GM12878 (cell line): ENCODE data around the gene BPIFB4. TPM values are rescaled to one million over a fixed set of nuclear protein-coding genes. Genes with fewer than 3 reads are reported as not detected.

Source experiments
- ATAC-seq: fragments of 200-7000 bp; cut with Tn5 transposase; 3 replicates; pipeline ENCODE4 v1.9.1; 2020; ENCODE audit warnings: mild to moderate bottlenecking, moderate library complexity
- BruUV-seq: library from RNA; stranded (reverse); fragments of 400-500 nt; replicated peaks from 2 replicates; lab custom pipeline; 2021; lab: Mats Ljungman, UMichigan
- CTCF ChIA-PET: fragments of 300-600 bp; sonication (Branson Sonifier 250); formaldehyde crosslinking; extraction: SDS; loops from one replicate; lab custom pipeline; 2021; ENCODE audit warnings: inconsistent platforms; lab: Yijun Ruan, JAX
- POLR2A ChIA-PET: fragments of 350-600 bp; formaldehyde crosslinking; extraction: SDS; loops from one replicate; lab custom pipeline; 2021; ENCODE audit warnings: inconsistent platforms; lab: Charles Lee
- RAD21 ChIA-PET: fragments of 300-600 bp; sonication (Branson Sonifier 250); formaldehyde crosslinking; loops from one replicate; lab custom pipeline; 2023; ENCODE audit warnings: antibody characterized with exemption; ENCODE audit not compliant: unreplicated experiment; lab: Charles Lee
- SMC1A ChIA-PET: fragments of 300-600 bp; sonication (Branson Sonifier 250); formaldehyde crosslinking; loops from one replicate; lab custom pipeline; 2023; ENCODE audit not compliant: unreplicated experiment, uncharacterized antibody; lab: Charles Lee
- DNase-seq: peaks from one replicate; pipeline ENCODE4 v3.0.0-alpha.2; 2011; ENCODE audit warnings: low read depth, low spot score
- FAIRE-seq: peaks from 3 replicates; lab custom pipeline; 2011; peaks lifted over from hg19 to GRCh38; lab: Jason Lieb, UNC
- H2AFZ ChIP-seq: 2 replicates; pipeline ENCODE4 v1.6.0; 2011; ENCODE audit warnings: low read depth, low read length, control low read depth; ENCODE audit not compliant: control insufficient read depth
- H3K27ac ChIP-seq: 2 replicates; pipeline ENCODE4 v1.5.1; 2011; ENCODE audit warnings: control low read depth; ENCODE audit not compliant: control insufficient read depth, insufficient read depth
- H3K27me3 ChIP-seq, 2 experiments: replicated peaks in 1 of 2; 2 replicates each; pipeline versions ENCODE4 v1.6.0 to v1.6.1; 2011; ENCODE audit warnings: low read length in 1 of 2; ENCODE audit not compliant: control insufficient read depth in 2 of 2, insufficient read depth in 2 of 2
- H3K36me3 ChIP-seq, 2 experiments: 2 replicates each; pipeline ENCODE4 v1.5.1; 2011; ENCODE audit warnings: low read length in 1 of 2; ENCODE audit not compliant: control insufficient read depth in 2 of 2, insufficient read depth in 2 of 2
- H3K4me1 ChIP-seq: 2 replicates; pipeline ENCODE4 v1.6.1; 2011; ENCODE audit warnings: mild to moderate bottlenecking, low read length, moderate library complexity, mixed read lengths; ENCODE audit not compliant: control insufficient read depth, insufficient read depth
- H3K4me2 ChIP-seq: 2 replicates; pipeline ENCODE4 v1.6.0; 2011; ENCODE audit warnings: control low read depth; ENCODE audit not compliant: control insufficient read depth, insufficient read depth
- H3K4me3 ChIP-seq: fragments of 200-600 bp; sonication (generic); 2 replicates; pipeline ENCODE4 v1.5.1; 2016
- H3K79me2 ChIP-seq: 2 replicates; pipeline ENCODE4 v1.6.0; 2011; ENCODE audit warnings: low read length; ENCODE audit not compliant: control insufficient read depth, insufficient read depth
- H3K9ac ChIP-seq: 2 replicates; pipeline ENCODE4 v1.8.0; 2011; ENCODE audit warnings: low read length, control low read depth, mixed read lengths; ENCODE audit not compliant: control insufficient read depth, insufficient read depth
- H3K9me3 ChIP-seq: replicated peaks from 3 replicates; pipeline ENCODE4 v1.5.1; 2011; ENCODE audit warnings: mild to moderate bottlenecking, low read length; ENCODE audit not compliant: control insufficient read depth, insufficient read depth
- H4K20me1 ChIP-seq: 2 replicates; pipeline ENCODE4 v1.6.0; 2011; ENCODE audit not compliant: control insufficient read depth, insufficient read depth
- ETV6 ChIP-seq, 2 experiments: fragments of 450-650 bp in 1 of 2; IDR thresholded peaks in 1 of 2; conservative IDR thresholded peaks in 1 of 2; 2 replicates each; pipeline ENCODE4 v1.6.1; 2014; ENCODE audit warnings: antibody characterized with exemption in 1 of 2, borderline replicate concordance in 1 of 2, low read depth in 1 of 2, mild to moderate bottlenecking in 1 of 2, moderate library complexity in 1 of 2
- WGBS: methylation state at CpG from one replicate; pipeline ENCODE4 v1.1.6; 2016; ENCODE audit warnings: low lambda C conversion rate; ENCODE audit not compliant: insufficient replicate concordance, insufficient coverage; ENCODE audit errors: missing lambda C conversion rate; 5-methylcytosine and 5-hydroxymethylcytosine counted together
- in situ Hi-C: fragments of 300-500 bp; cut with MboI; formaldehyde crosslinking; loops from 9 replicates; pipeline ENCODE4 v1.14.3; 2018; ENCODE audit warnings: mixed read lengths
- intact Hi-C: fragments of 100-400 bp; cut with micrococcal nuclease; formaldehyde crosslinking; loops from one replicate; pipeline ENCODE4 v1.14.2; 2022; ENCODE audit not compliant: unreplicated experiment
- polyA plus RNA-seq, 11 experiments: library from polyadenylated mRNA; depleted of rRNA in 4 of 11; unstranded in 6 of 11; stranded (reverse) in 5 of 11; fragments of >200 nt; fragmentation: Nextera tagmentation in 4 of 11; fragmentation: Illumina TruSeq in 1 of 11; extraction: Ambion mirVana in 4 of 11; extraction: Trizol in 1 of 11; gene quantifications; 1 replicate in 1 of 11; 2 replicates in 10 of 11; pipeline versions ENCODE4 v1.2.1 to v1.2.3, GENCODE V29; 2011 to 2016; ENCODE audit warnings: inconsistent platforms in 2 of 11, missing spikeins in 2 of 11, low read depth in 1 of 11
- total RNA-seq, 4 experiments: library from RNA; depleted of rRNA in 3 of 4; stranded (reverse); fragments of >200 nt in 3 of 4; fragmentation: Illumina TruSeq in 1 of 4; extraction: Trizol in 1 of 4; gene quantifications; 2 replicates each; pipeline versions ENCODE4 v1.2.1 to v1.2.3, GENCODE V29; 2013 to 2021
- TF ChIP-seq, protein P1 (sequence below): fragments of 450-650 bp; IDR thresholded peaks from 2 replicates; pipeline ENCODE4 v1.6.1; 2018; ENCODE audit warnings: mild to moderate bottlenecking, low read depth, moderate library complexity; ENCODE audit not compliant: partially characterized antibody
- TF ChIP-seq, protein P2 (sequence below): fragments of 450-650 bp; IDR thresholded peaks from 2 replicates; pipeline ENCODE4 v1.6.1; 2016; ENCODE audit warnings: mild to moderate bottlenecking

Gene BPIFB4
- total and polyA plus RNA-seq, 10 of the 15 experiments (the other 5 are each of a cell fraction or from before 2014, with no cell fraction given), result 0.12 TPM; not detected in 9

DNA sequence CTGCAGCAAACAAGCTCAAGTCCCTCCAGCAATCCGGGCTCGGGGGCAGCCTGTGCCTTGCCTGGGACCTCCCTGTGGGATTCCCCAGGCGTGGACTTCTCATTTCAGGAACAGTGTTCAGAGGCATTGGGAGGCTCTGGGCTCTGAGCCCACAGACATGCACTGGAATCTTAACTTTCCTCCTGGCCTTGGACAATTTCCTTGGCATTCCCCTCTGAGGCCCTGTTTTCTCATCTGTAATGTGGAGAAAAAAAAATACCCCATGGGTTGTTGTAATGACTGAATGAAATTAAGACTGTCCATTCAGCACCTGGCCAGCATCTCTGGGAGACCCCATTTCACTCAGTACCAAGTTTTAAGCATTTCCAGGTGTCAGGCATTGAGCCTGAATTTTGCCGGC, 17.6 kb downstream of the BPIFB4 start:
- ChIA-PET CTCF (interaction anchor here (0.9 to 2.1 kb wide), 9 partner anchors 10 to 307 kb away, joined by 3 to 13 read pairs (median 5); no protein-coding TSS in a partner anchor), SMC1A (interaction anchor here (1.2 kb wide), 2 partner anchors 9 to 307 kb away, joined by 3 read pairs; no protein-coding TSS in a partner anchor), POLR2A (no interaction called here)
- Histone ChIP-seq H3K9me3 (no peaks in the 10 kb centered on the region), H3K27me3 (no peaks in the 10 kb centered on the region), H4K20me1 (no peaks in the 10 kb centered on the region), H3K4me3 (no peak overlapping the region), H2AFZ (no peak overlapping the region), H3K4me2 (no peak overlapping the region), H3K4me1 (no peaks in the 10 kb centered on the region), H3K36me3 (no peaks in the 10 kb centered on the region)
- no peak for FAIRE-seq
- in situ Hi-C loops, result loop anchor here (5.0 kb wide), 1 partner anchor 195 kb away; no protein-coding TSS in a partner anchor
- intact Hi-C loops, result loop anchor here (2.0 kb wide), 3 partner anchors 116 to 306 kb away; no protein-coding TSS in a partner anchor
- no peak for TF ChIP-seq ETV6 (conservative IDR thresholded peaks at IDR 0.05 in 1 of 2, IDR thresholded peaks at IDR 0.05 in 1 of 2; ENCODE audit: borderline replicate concordance in 1 of 2, low read depth in 1 of 2)
- TF ChIP-seq, all 136 proteins: peak for 0
- Histone ChIP-seq H3K27ac (no peak overlapping the region), H3K79me2 (no peaks in the 10 kb centered on the region), H3K9ac (no peak overlapping the region)
- no peak for ATAC-seq
- no peak for DNase-seq
- BruUV-seq, result no TSS peak
- RAD21 ChIA-PET, result interaction anchor here (1.0 kb wide), 1 partner anchor 304 kb away, joined by 3 read pairs; no protein-coding TSS in a partner anchor
- WGBS, result 6% methylated on average over 4 of the region's 4 CpGs

DNA sequence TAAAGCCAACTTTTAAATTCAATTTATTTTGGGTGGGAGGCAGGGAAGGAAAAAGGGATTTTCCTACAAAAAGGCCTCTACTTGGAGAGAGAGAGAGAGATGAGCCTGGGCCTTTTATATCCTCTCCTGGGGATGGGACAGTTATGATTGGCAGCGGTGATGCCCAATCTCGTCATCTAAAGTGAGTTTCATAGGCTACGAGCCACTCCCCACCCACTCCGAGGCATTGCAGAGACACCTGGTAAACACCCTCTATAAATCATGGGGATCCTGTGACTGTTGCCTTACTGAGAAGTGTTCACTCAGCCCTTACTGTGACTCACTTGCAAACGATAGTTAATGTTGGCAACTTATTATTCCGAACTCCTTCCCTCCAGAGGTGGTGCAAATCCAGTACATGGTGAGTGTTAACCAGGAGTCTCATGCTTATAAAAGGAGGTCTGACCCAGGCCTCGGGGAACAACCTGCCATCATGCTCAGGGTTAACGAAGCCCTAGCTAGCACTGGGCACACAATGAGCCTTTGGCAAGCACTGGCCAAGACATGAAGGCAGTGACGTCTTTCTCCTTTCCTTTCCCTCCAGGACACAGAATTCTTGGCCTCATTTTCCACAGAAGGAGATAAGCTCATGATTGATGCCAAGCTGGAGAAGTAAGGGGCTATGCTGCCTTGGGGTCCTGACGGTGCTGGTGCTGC, 20.5 kb downstream of the BPIFB4 start:
- Histone ChIP-seq H4K20me1 (no peaks in the 10 kb centered on the region), H3K27ac (no peak overlapping the region), H3K27me3 (no peaks in the 10 kb centered on the region), H3K4me2 (no peak overlapping the region), H2AFZ (no peak overlapping the region), H3K36me3 (no peaks in the 10 kb centered on the region), H3K4me1 (no peaks in the 10 kb centered on the region), H3K9ac (no peak overlapping the region), H3K4me3 (no peak overlapping the region), H3K79me2 (no peaks in the 10 kb centered on the region), H3K9me3 (no peaks in the 10 kb centered on the region)
- ATAC-seq (no peak), DNase-seq (no peak), FAIRE-seq (no peak)
- CTCF ChIA-PET, result interaction anchor here (0.7 kb wide), 1 partner anchor 205 kb away, joined by 3 read pairs; no protein-coding TSS in a partner anchor
- BruUV-seq, result no TSS peak
- SMC1A ChIA-PET, result no interaction called here
- intact Hi-C loops, result no loop called here
- POLR2A ChIA-PET, result no interaction called here
- TF ChIP-seq, protein P1, sequence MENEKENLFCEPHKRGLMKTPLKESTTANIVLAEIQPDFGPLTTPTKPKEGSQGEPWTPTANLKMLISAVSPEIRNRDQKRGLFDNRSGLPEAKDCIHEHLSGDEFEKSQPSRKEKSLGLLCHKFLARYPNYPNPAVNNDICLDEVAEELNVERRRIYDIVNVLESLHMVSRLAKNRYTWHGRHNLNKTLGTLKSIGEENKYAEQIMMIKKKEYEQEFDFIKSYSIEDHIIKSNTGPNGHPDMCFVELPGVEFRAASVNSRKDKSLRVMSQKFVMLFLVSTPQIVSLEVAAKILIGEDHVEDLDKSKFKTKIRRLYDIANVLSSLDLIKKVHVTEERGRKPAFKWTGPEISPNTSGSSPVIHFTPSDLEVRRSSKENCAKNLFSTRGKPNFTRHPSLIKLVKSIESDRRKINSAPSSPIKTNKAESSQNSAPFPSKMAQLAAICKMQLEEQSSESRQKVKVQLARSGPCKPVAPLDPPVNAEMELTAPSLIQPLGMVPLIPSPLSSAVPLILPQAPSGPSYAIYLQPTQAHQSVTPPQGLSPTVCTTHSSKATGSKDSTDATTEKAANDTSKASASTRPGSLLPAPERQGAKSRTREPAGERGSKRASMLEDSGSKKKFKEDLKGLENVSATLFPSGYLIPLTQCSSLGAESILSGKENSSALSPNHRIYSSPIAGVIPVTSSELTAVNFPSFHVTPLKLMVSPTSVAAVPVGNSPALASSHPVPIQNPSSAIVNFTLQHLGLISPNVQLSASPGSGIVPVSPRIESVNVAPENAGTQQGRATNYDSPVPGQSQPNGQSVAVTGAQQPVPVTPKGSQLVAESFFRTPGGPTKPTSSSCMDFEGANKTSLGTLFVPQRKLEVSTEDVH, result no peak
- TF ChIP-seq, protein P2, sequence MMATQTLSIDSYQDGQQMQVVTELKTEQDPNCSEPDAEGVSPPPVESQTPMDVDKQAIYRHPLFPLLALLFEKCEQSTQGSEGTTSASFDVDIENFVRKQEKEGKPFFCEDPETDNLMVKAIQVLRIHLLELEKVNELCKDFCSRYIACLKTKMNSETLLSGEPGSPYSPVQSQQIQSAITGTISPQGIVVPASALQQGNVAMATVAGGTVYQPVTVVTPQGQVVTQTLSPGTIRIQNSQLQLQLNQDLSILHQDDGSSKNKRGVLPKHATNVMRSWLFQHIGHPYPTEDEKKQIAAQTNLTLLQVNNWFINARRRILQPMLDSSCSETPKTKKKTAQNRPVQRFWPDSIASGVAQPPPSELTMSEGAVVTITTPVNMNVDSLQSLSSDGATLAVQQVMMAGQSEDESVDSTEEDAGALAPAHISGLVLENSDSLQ, result peak; percentile 62
- in situ Hi-C loops, result loop anchor here (5.0 kb wide), 1 partner anchor 198 kb away; no protein-coding TSS in a partner anchor
- 16% methylated on average over 10 of the region's 10 CpGs for WGBS
- RAD21 ChIA-PET, result no interaction called here
